ENCODE measurements around the gene RCN1. TPM values are rescaled to one million over a fixed set of nuclear protein-coding genes. Genes with fewer than 3 reads are reported as not detected.

The RCN1 gene
- total and polyA plus RNA-seq, 9 of the 15 experiments (the other 6 are each of a cell fraction or from before 2014, with no cell fraction given): 2.1 to 8.7 (median 7.2) TPM

DNA sequence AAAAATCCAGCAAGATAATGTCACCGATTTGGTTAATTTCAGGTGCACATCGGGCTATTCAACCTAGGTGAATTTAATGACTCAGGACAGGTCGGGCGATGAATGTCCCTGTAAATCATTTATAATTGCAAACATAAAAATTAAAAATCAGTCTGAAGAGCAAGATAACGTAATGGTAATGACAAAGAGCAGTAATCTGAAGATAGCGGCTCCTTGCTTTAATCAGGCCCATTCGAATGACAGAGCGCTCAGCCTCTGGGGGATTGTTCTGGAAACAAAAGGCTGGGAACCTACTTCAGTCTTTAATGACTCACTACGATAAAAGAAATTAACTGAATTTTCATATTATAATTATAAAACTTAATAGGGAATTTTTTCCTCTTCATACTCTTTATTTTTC, 61.3 kb downstream of the RCN1 start (continued):
- TF ChIP-seq UBTF (IDR thresholded peaks at IDR 0.05; ENCODE audit: borderline replicate concordance in 1 of 2, low read depth in 2 of 2, low read length in 2 of 2) (no peak), ARID3A (IDR thresholded peaks at IDR 0.05; ENCODE audit: borderline replicate concordance, low read depth, low read length) (no peak)

- intact Hi-C loops (cut with micrococcal nuclease) (no loop called here), in situ Hi-C loops (cut with MboI) (loop anchor here (25.0 kb wide), 1 partner anchor 916 kb away; no protein-coding TSS in a partner anchor)
- H3K4me1 ChIP-seq (replicated peaks in 1 of 2; ENCODE audit: control insufficient read depth in 2 of 2, insufficient read depth in 2 of 2, low read length in 2 of 2): no peaks in the 10 kb centered on the region
- FAIRE-seq (no peak), ATAC-seq (no peak), DNase-seq (ENCODE audit: extremely low read depth in 1 of 4, low spot score in 3 of 4) (no peak)
- no TSS peak for BruUV-seq (replicated peaks)
- H3K4me2 ChIP-seq (ENCODE audit: insufficient read depth, low read length): no peak overlapping the region
- H3K36me3 ChIP-seq (ENCODE audit: control insufficient read depth, insufficient read depth, low read length): no peaks in the 10 kb centered on the region
- no peak overlapping the region for H3K9ac ChIP-seq (ENCODE audit: insufficient read depth in 1 of 2, low read depth in 2 of 2, low read length in 2 of 2)
- H3K9me3 ChIP-seq (replicated peaks; ENCODE audit: control insufficient read depth, insufficient read depth, low read depth, low read length): no peaks in the 10 kb centered on the region
- TF ChIP-seq CLOCK (CRISPR knock-in tag; IDR thresholded peaks at IDR 0.05; ENCODE audit: borderline replicate concordance) (no peak), CHD2 (IDR thresholded peaks at IDR 0.05; ENCODE audit: low read depth, low read length) (no peak), HOMEZ (CRISPR knock-in tag; IDR thresholded peaks at IDR 0.05) (no peak), E2F4 (CRISPR knock-in tag; IDR thresholded peaks at IDR 0.05; ENCODE audit: low read depth) (no peak), ZNF408 (CRISPR knock-in tag; IDR thresholded peaks at IDR 0.05; ENCODE audit: low read depth) (no peak), U2AF2 (optimal IDR thresholded peaks at IDR 0.05; ENCODE audit: low read depth, low read length) (no peak), ELF4 (CRISPR knock-in tag; IDR thresholded peaks at IDR 0.05) (no peak)
- no peaks in the 10 kb centered on the region for H3K9me1 ChIP-seq (ENCODE audit: control insufficient read depth, insufficient read depth, low read length)
- H3K79me2 ChIP-seq (ENCODE audit: control insufficient read depth, insufficient read depth, low read length): no peaks in the 10 kb centered on the region
- no peak overlapping the region for H2AFZ ChIP-seq (ENCODE audit: low read depth, low read length)
- CTCF ChIA-PET (ENCODE audit: low intra/inter-chr PET ratio): no interaction called here
- 0% methylated on average over 3 of the region's 3 CpGs for WGBS (ENCODE audit: insufficient coverage, low coverage, missing lambda C conversion rate)
- H4K20me1 ChIP-seq (replicated peaks; ENCODE audit: control insufficient read depth, insufficient read depth, low read length): no peaks in the 10 kb centered on the region
- no peak overlapping the region for H3K4me3 ChIP-seq
- POLR2A ChIA-PET: no interaction called here
- H3K27ac ChIP-seq (ENCODE audit: extremely low read depth, low read depth, low read length): no peak overlapping the region
- H3K27me3 ChIP-seq (ENCODE audit: control insufficient read depth in 2 of 2, insufficient read depth in 2 of 2, low read length in 2 of 2): peaks cover 0 to 4% of the 10 kb centered on the region in 2 experiments; a peak in 1 of 5 replicates
Observed at GRCh38 chr11:32152821-32153220, 61.9 kb downstream of the RCN1 start.
